ENCODE results near the gene VGLL4.
"Not testable (repeated sequence)": the region's sequence is repeated elsewhere in the genome, so short reads cannot be mapped to it uniquely, and the experiment has no call there.

DNA sequence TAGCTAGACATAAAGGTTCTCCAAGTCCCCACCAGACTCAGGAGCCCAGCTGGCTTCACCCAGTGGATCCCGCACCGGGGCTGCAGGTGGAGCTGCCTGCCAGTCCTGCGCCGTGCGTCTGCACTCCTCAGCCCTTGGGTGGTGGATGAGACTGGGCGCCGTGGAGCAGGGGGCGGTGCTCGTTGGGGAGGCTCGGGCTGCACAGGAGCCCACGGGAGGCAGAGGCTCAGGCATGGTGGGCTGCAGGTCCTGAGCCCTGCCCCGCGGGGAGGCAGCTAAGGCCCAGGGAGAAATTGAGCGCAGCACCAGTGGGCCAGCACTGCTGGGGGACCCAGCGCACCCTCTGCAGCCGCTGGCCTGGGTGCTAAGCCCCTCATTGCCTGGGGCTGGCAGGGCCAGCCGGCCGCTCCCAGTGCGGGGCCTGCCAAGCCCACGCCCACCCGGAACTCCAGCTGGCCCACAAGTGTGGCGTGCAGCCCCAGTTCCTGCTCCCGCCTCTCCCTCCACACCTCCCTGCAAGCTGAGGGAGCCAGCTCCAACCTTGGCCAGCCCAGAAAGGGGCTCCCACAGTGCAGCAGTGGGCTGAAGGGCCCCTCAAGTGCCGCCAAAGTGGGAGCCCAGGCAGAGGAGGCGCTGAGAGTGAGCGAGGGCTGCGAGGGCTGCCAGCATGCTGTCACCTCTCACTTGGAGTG, 130.4 kb downstream of the VGLL4 start:
- TF ChIP-seq, protein P1, sequence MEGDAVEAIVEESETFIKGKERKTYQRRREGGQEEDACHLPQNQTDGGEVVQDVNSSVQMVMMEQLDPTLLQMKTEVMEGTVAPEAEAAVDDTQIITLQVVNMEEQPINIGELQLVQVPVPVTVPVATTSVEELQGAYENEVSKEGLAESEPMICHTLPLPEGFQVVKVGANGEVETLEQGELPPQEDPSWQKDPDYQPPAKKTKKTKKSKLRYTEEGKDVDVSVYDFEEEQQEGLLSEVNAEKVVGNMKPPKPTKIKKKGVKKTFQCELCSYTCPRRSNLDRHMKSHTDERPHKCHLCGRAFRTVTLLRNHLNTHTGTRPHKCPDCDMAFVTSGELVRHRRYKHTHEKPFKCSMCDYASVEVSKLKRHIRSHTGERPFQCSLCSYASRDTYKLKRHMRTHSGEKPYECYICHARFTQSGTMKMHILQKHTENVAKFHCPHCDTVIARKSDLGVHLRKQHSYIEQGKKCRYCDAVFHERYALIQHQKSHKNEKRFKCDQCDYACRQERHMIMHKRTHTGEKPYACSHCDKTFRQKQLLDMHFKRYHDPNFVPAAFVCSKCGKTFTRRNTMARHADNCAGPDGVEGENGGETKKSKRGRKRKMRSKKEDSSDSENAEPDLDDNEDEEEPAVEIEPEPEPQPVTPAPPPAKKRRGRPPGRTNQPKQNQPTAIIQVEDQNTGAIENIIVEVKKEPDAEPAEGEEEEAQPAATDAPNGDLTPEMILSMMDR (IDR thresholded peaks at IDR 0.05): not testable (repeated sequence)
- TF ChIP-seq POLR2A (IDR thresholded peaks at IDR 0.05): not testable (repeated sequence)

Data from prostate gland (tissue), 2 donors.